ENCODE data around the gene ZNF816. TPM values are rescaled to one million over a fixed set of nuclear protein-coding genes. Genes with fewer than 3 reads are reported as not detected.
A peak's percentile ranks its signal among the peaks of the same experiment; 100 is the strongest.
"Not testable (repeated sequence)": the region's sequence is repeated elsewhere in the genome, so short reads cannot be mapped to it uniquely, and the experiment has no call there.

Gene ZNF816
- 3.4 TPM for polyA plus RNA-seq (2013, experiment 1 of 2; ENCODE audit: insufficient read length)
- polyA plus RNA-seq (2013, experiment 2 of 2; ENCODE audit: insufficient read length), result 4.6 TPM

GRCh38 chr19:52962394-52963246 is at the start of gene ZNF816:
TSS of gene ZNF816 (minus strand) at chr19:52962881. CDS start at chr19:52956089, 6,792 bp downstream.
- peak; percentile 94 for DNase-seq

GRCh38 chr19:53012006-53012405 is 49.3 kb upstream of the ZNF816 start:
- DNase-seq, result no peak

GRCh38 chr19:53010494-53010893 is 47.8 kb upstream of the ZNF816 start:
- DNase-seq, result no peak

GRCh38 chr19:53008061-53008778 is 45.5 kb upstream of the ZNF816 start:
- no peak for DNase-seq

- DNase-seq, result no peak
These were observed 44.9 kb upstream of the ZNF816 start for GRCh38 chr19:53007606-53008005.

- no peak for DNase-seq
These were observed 44.5 kb upstream of the ZNF816 start for GRCh38 chr19:53007200-53007599.

- DNase-seq, result no peak
These were observed 41.6 kb upstream of the ZNF816 start for GRCh38 chr19:53004242-53004641.

- DNase-seq, result no peak
These were observed 39.8 kb upstream of the ZNF816 start for GRCh38 chr19:53002479-53002878.

- DNase-seq, result no peak
These were observed 35.3 kb upstream of the ZNF816 start for GRCh38 chr19:52997975-52998374.

GRCh38 chr19:52995711-52996110 is 33.0 kb upstream of the ZNF816 start:
- DNase-seq, result no peak

- DNase-seq, result peak; percentile 82
These were observed 30.9 kb upstream of the ZNF816 start for GRCh38 chr19:52993342-52994178.

GRCh38 chr19:52992109-52993004 is 29.7 kb upstream of the ZNF816 start:
- DNase-seq, result peak; percentile 2

- peak; percentile 91 for DNase-seq
These were observed 28.8 kb upstream of the ZNF816 start for GRCh38 chr19:52991484-52991883.

GRCh38 chr19:52990759-52991418 is 28.2 kb upstream of the ZNF816 start:
- peak; percentile 1 for DNase-seq

GRCh38 chr19:52988506-52988905 is 25.8 kb upstream of the ZNF816 start:
- DNase-seq, result no peak

- no peak for DNase-seq
These were observed 24.5 kb upstream of the ZNF816 start for GRCh38 chr19:52987221-52987620.

- DNase-seq, result not testable (repeated sequence)
These were observed 20.5 kb upstream of the ZNF816 start for GRCh38 chr19:52983167-52983566.

- no peak for DNase-seq
These were observed 18.6 kb upstream of the ZNF816 start for GRCh38 chr19:52981329-52981728.

- DNase-seq, result no peak
These were observed 5.1 kb upstream of the ZNF816 start for GRCh38 chr19:52967772-52968171.

GRCh38 chr19:52963247-52963618 is 552 bp upstream of the ZNF816 start:
- DNase-seq, result no peak

GRCh38 chr19:52961981-52962380 is 700 bp downstream of the ZNF816 start:
- DNase-seq, result no peak

All from fibroblast of skin of back (primary cell).